HG02943 (cell line): ENCODE results near the gene DNAAF2.
"Not testable (repeated sequence)": the region's sequence is repeated elsewhere in the genome, so short reads cannot be mapped to it uniquely, and the experiment has no call there.

Source experiments
- ATAC-seq: cut with Tn5 transposase; IDR thresholded peaks from one replicate; pipeline ENCODE4 v1.9.1; 2021; ENCODE audit warnings: mild to moderate bottlenecking, low read depth, moderate library complexity; ENCODE audit not compliant: unreplicated experiment

Gene DNAAF2

DNA sequence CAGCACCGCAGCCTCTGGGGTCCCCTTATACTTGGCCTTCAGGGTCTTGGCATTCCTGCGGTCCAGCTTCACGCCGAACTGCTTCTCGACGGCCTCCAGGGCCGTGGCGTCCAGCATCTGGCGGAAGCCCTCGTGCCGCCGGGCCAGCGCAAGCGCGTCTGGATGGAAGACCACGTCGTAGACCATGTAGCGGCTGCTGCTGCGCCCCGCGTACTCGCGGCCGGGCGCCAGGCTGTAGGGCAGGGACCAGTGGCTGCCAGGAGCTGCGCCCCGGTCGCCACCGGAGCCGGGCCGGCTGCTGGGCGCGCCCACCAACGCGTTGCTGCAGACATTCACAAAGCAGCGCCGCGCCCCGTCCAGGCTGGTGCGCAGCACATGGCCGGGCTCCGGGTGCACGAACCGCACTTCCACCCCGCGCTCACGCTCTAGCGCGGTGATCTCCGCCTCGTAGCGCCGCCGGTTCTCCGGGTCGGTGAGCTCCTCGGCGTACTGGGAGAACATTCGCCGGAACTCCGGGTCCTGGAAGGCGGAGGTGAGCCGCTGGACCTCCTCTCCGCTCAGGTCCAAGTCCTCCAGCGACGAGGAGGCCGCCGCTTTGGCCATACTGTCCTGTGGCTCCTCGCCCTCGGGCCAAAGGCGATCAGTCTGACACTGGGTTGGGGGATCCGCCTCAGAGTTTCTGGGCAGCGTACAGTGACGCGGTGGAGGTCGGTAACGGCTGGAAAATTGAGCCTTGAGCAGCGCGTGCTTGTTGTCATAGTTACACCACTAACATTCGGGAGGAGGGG is at the start of gene DNAAF2:
TSS of gene DNAAF2 (minus strand) at position 698 of the 788 bp plus-strand sequence. CDS start at position 603, 95 bp downstream.
- ATAC-seq: peak; percentile 29

- no peak for ATAC-seq
These were observed 44.2 kb upstream of the DNAAF2 start for GRCh38 chr14:49679271-49679670.

GRCh38 chr14:49677643-49678042 is 42.6 kb upstream of the DNAAF2 start:
- ATAC-seq: no peak

- no peak for ATAC-seq
These were observed 38.5 kb upstream of the DNAAF2 start for GRCh38 chr14:49673586-49673985.

DNA sequence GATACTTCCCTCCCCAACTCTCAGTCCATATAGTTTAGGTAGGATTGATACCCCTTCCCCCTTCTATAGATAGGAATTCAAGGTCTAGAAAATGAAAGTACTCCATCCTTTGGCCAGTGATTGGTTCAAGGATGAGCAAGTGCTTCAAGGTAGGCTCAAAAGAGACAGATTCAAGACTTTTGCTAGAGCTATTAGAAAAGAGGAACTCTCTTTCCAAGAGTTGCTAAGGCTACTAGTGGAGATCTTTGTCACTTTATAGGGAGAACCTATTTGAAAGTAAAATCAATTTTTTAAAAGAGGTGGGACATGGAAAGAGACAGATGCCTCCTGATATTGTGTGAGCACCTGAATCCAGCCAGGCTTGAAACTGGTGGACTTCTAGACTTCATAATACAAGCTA is 35.4 kb upstream of the DNAAF2 start:
- no peak for ATAC-seq

GRCh38 chr14:49659526-49660455 is 24.7 kb upstream of the DNAAF2 start:
- no peak for ATAC-seq

- not testable (repeated sequence) for ATAC-seq
These were observed 22.5 kb upstream of the DNAAF2 start for GRCh38 chr14:49657500-49657899.

DNA sequence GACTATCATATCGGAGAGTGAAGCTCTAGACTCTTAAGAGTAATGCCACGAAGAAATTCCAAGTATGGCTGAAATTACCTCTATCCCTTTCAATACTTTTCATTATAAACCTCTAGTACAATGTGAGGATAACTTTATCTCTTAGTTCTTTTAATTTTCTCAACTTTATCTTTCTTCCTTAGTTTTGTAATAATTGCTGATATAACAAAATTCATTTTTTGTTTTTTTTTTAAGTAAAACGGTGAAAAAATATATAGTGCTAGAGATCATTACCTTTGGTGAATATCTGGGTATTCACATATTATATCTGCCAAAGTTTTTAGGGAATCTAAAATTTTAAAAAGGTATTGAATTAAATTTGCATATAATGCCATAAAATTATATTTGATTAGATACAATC is 19.5 kb upstream of the DNAAF2 start:
- no peak for ATAC-seq

- no peak for ATAC-seq
These were observed 18.5 kb upstream of the DNAAF2 start for GRCh38 chr14:49653508-49653907.

- no peak for ATAC-seq
These were observed 7.1 kb upstream of the DNAAF2 start for GRCh38 chr14:49642163-49642562.

- ATAC-seq: no peak
These were observed 6.7 kb upstream of the DNAAF2 start for GRCh38 chr14:49641697-49642129.

DNA sequence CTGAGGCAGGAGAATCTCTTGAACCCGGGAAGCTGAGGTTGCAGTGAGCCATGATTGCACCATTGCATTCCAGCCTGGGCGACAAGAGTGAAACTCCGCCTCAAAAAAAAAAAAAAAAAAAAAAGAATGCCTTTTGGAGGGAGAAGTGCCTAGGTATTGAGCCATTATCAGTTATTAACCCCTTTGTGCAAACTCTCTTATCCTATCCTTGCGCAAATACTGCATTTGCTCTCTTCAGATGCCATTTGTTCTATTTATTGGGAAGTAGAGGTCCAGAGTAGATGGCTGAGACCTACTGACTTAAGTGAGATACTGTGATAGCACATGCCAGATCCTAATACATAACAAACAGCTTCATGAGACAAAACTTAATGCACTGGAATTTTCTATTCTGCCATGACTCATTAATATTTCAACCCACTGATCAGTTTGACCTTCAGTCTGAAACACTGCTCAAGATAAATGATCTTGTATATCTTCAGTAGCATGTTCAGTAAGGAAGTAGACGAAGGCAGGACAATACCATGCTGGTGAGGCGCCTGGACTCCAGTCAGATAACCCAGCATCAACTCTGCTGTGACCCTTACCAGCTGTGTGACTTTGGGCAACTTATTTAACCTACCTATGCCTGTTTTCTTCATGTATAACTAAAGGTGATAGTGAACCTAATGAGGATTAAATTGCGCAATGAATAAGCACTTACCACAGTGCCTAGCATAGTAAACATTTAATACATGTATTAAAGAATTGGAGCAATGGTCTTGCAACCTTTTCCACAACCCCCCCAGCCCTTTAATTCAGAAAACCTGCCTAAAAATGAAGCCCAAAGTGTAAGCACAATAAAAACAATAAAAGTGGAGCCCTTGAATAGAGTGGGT is 5.7 kb upstream of the DNAAF2 start:
- ATAC-seq: no peak

- ATAC-seq: no peak
These were observed 2.6 kb upstream of the DNAAF2 start for GRCh38 chr14:49637534-49638078.

- no peak for ATAC-seq
These were observed 1.8 kb upstream of the DNAAF2 start for GRCh38 chr14:49636866-49637265.

DNA sequence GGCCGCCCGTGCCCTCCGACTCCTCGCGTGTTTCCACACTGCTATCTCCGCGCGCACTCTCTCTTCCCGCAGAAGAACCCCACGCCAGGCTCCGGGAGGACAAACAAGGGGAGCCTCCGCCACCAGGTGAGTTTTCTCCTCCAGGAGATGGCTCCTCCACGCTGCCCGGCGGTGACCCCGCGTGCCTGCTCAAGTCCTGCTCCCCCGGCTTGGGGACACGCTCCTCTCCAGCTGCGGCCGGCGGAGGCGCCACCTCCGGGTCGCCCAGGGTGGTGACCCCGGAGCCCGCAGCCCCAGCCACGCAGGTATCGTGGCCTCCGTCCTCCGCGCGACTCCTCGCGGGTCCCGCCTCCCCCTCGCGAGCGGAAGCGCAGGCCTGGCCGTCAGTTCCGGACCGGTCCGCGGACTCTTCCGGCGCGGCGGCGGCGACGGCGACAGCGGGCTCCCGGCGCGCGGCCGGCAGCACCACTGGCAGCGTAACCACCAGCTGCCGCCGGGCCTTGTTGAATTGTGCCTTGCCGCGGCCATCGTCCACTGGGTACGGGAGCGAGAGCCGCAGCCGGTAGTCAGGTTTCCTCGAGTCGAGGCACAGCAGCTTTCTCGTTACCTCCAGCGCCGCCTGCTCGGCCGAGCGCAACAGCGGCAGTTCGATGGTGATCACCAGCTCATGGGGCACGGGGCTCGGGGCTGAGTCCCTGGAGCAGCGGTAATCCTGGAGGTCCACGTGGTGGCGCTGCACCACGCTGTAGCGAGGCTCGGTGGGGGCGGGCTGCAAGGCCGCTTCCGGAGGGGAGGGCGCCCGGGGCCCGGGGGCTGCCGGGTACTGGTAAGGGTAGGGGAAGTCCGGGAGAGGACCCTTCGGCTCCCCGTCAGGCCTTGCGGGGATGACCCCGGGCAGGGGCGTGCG is 1.2 kb downstream of the DNAAF2 start:
- peak; percentile 73 for ATAC-seq

GRCh38 chr14:49623941-49624839 is 10.9 kb downstream of the DNAAF2 start:
- no peak for ATAC-seq

DNA sequence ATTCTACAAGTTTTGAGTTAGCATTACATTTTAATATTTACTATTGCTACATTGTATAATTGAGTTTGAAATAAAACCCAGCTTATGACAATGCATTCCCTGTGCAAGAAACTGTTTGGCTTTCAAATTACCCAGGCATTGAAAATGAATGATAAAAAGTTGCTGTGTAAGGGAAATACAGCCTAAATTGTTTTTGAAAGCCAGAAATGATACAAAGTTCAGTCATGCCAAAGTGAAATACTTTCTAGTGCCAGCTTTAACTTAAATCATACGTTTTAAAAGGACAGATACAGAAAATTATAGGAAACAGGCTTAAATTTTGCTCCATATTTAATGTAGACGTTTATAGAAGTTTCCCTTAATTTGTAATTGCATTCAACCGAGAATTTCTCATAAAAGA is 11.7 kb downstream of the DNAAF2 start:
- no peak for ATAC-seq

DNA sequence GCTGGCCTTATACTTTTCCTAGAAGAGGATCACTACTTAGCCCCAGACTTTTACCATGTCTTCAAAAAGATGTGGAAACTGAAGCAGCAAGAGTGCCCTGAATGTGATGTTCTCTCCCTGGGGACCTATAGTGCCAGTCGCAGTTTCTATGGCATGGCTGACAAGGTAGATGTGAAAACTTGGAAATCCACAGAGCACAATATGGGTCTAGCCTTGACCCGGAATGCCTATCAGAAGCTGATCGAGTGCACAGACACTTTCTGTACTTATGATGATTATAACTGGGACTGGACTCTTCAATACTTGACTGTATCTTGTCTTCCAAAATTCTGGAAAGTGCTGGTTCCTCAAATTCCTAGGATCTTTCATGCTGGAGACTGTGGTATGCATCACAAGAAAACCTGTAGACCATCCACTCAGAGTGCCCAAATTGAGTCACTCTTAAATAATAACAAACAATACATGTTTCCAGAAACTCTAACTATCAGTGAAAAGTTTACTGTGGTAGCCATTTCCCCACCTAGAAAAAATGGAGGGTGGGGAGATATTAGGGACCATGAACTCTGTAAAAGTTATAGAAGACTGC is 12.9 kb downstream of the DNAAF2 start:
- ATAC-seq: no peak
